ENCODE results near the gene ZNF664. TPM values are rescaled to one million over a fixed set of nuclear protein-coding genes. Genes with fewer than 3 reads are reported as not detected.

ZNF664 gene
- total and polyA plus RNA-seq, 9 of the 15 experiments (the other 6 are each of a cell fraction or from before 2014, with no cell fraction given): 3.3 to 101 (median 63.6) TPM

DNA sequence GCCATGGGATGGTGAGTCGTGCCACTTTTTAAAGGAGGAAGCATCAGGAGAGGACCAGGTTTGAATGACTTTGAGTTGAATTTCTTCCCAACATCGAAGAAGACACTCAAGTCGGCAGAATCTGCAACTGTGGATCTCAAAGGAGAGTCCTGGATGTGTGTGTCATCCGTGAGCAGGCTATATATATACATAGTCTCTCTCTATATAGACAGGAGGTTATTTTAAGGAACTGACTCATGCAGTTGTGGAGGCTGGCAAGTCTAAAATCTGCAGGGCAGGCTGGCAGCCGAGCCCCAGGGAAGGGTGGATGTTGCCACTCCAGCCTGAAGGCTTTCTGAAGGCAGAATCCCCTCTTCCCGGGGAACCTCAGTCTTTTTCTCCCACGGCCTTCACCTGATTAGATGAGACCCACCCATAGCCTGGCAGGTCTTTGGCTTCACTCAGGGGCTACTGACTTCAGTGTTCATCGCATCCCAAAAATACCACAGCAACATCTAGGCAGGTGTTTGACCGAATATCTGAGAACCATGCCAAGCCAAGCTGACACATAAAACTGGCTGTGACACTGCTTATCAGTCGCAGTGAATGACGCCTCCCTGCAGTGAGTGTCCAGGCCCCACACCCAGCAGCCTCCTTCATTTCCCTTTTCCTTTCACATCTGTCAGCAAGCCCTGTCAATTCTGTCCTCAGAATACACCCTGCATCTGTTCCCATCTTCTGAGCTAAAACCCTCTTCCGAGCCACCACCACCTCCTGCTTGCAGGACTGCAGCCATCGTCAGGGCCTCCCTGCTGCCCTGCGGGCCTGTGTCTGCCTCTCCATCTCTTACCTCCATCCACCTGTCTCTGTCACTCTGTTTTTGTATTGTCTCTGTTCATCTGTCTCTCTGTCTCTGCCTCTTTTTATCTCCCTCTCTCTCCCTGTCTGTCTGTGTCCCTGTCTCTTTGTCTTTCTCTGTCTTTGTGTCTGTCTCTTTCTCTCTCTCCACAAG, 54.0 kb downstream of the ZNF664 start (continued):
- TF ChIP-seq TRIM25 (IDR thresholded peaks at IDR 0.05; ENCODE audit: borderline replicate concordance) (no peak), ZNF224 (CRISPR knock-in tag; IDR thresholded peaks at IDR 0.05) (no peak), MXI1 (IDR thresholded peaks at IDR 0.05; ENCODE audit: low read depth, low read length) (no peak), CEBPB (tag; IDR thresholded peaks at IDR 0.05) (no peak), ZNF444 (CRISPR knock-in tag; IDR thresholded peaks at IDR 0.05) (no peak), U2AF2 (optimal IDR thresholded peaks at IDR 0.05; ENCODE audit: low read depth, low read length) (no peak), DACH1 (IDR thresholded peaks at IDR 0.05; ENCODE audit: partially characterized antibody) (no peak), ZNF146 (CRISPR knock-in tag; IDR thresholded peaks at IDR 0.05; ENCODE audit: unreplicated experiment) (no peak), LCOR (CRISPR knock-in tag; IDR thresholded peaks at IDR 0.05) (no peak), EHMT2 (IDR thresholded peaks at IDR 0.05) (no peak), THAP12 (CRISPR knock-in tag; IDR thresholded peaks at IDR 0.05) (no peak), ZNF184 (CRISPR knock-in tag; IDR thresholded peaks at IDR 0.05) (no peak)
- TF ChIP-seq, protein P1, sequence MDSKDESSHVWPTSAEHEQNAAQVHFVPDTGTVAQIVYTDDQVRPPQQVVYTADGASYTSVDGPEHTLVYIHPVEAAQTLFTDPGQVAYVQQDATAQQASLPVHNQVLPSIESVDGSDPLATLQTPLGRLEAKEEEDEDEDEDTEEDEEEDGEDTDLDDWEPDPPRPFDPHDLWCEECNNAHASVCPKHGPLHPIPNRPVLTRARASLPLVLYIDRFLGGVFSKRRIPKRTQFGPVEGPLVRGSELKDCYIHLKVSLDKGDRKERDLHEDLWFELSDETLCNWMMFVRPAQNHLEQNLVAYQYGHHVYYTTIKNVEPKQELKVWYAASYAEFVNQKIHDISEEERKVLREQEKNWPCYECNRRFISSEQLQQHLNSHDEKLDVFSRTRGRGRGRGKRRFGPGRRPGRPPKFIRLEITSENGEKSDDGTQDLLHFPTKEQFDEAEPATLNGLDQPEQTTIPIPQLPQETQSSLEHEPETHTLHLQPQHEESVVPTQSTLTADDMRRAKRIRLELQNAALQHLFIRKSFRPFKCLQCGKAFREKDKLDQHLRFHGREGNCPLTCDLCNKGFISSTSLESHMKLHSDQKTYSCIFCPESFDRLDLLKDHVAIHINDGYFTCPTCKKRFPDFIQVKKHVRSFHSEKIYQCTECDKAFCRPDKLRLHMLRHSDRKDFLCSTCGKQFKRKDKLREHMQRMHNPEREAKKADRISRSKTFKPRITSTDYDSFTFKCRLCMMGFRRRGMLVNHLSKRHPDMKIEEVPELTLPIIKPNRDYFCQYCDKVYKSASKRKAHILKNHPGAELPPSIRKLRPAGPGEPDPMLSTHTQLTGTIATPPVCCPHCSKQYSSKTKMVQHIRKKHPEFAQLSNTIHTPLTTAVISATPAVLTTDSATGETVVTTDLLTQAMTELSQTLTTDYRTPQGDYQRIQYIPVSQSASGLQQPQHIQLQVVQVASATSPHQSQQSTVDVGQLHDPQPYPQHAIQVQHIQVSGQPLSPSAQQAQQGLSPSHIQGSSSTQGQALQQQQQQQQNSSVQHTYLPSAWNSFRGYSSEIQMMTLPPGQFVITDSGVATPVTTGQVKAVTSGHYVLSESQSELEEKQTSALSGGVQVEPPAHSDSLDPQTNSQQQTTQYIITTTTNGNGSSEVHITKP (IDR thresholded peaks at IDR 0.05; ENCODE audit: partially characterized antibody): no peak
- TF ChIP-seq, protein P2, sequence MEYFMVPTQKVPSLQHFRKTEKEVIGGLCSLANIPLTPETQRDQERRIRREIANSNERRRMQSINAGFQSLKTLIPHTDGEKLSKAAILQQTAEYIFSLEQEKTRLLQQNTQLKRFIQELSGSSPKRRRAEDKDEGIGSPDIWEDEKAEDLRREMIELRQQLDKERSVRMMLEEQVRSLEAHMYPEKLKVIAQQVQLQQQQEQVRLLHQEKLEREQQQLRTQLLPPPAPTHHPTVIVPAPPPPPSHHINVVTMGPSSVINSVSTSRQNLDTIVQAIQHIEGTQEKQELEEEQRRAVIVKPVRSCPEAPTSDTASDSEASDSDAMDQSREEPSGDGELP (CRISPR knock-in tag; IDR thresholded peaks at IDR 0.05; ENCODE audit: borderline replicate concordance): no peak
